A673 (cell line): ENCODE results near the gene ABHD17A. TPM values are rescaled to one million over a fixed set of nuclear protein-coding genes. Genes with fewer than 3 reads are reported as not detected.
"Not testable (repeated sequence)": the region's sequence is repeated elsewhere in the genome, so short reads cannot be mapped to it uniquely, and the experiment has no call there.

Source experiments
- BruUV-seq: library from RNA; stranded (reverse); fragments of 400-500 nt; replicated peaks from 2 replicates; lab custom pipeline; 2021; lab: Mats Ljungman, UMichigan
- CTCF ChIA-PET: fragments of 300-600 bp; sonication (Branson Sonifier 250); formaldehyde crosslinking; loops from one replicate; lab custom pipeline; 2022; ENCODE audit warnings: antibody characterized with exemption; lab: Charles Lee
- POLR2A ChIA-PET: fragments of 300-600 bp; sonication (Branson Sonifier 250); formaldehyde crosslinking; loops from one replicate; lab custom pipeline; 2022; ENCODE audit warnings: antibody characterized with exemption; ENCODE audit not compliant: low non-redundant PET; lab: Charles Lee
- DNase-seq: peaks from one replicate; pipeline ENCODE4 v3.0.0-alpha.2; 2015; ENCODE audit warnings: low spot score
- H3K27ac ChIP-seq: fragments of 200-600 bp; sonication (generic); 2 replicates; pipeline ENCODE4 v1.5.1; 2016; ENCODE audit warnings: mixed run types, low read depth, mild to moderate bottlenecking, mixed read lengths, antibody characterized with exemption, low read length; ENCODE audit not compliant: poor library complexity, severe bottlenecking
- H3K27me3 ChIP-seq: fragments of 200-600 bp; sonication (generic); replicated peaks from 2 replicates; pipeline ENCODE4 v1.6.1; 2017; ENCODE audit warnings: mixed run types, low read depth, mild to moderate bottlenecking, mixed read lengths, antibody characterized with exemption, low read length; ENCODE audit not compliant: insufficient read depth, poor library complexity
- H3K36me3 ChIP-seq: fragments of 200-600 bp; sonication (generic); 2 replicates; pipeline ENCODE4 v1.6.1; 2016; ENCODE audit warnings: mixed run types, mild to moderate bottlenecking, mixed read lengths, antibody characterized with exemption, low read length; ENCODE audit not compliant: insufficient read depth, poor library complexity, severe bottlenecking
- H3K4me1 ChIP-seq: fragments of 200-600 bp; sonication (generic); 2 replicates; pipeline ENCODE4 v1.6.1; 2017; ENCODE audit warnings: mixed run types, mild to moderate bottlenecking, mixed read lengths, antibody characterized with exemption, low read length; ENCODE audit not compliant: insufficient read depth, poor library complexity, severe bottlenecking
- H3K4me3 ChIP-seq: fragments of 200-600 bp; sonication (generic); 2 replicates; pipeline ENCODE4 v1.5.1; 2016; ENCODE audit warnings: low read depth, mixed run types, mild to moderate bottlenecking, mixed read lengths, low read length; ENCODE audit not compliant: poor library complexity, severe bottlenecking
- H3K9me3 ChIP-seq: fragments of 200-600 bp; sonication (generic); 2 replicates; pipeline ENCODE4 v1.6.1; 2016; ENCODE audit warnings: mixed run types, low read depth, mild to moderate bottlenecking, mixed read lengths, antibody characterized with exemption, low read length; ENCODE audit not compliant: poor library complexity, severe bottlenecking
- CTCF ChIP-seq: fragments of 300-800, 200-600 bp; sonication (generic); conservative IDR thresholded peaks from 2 replicates; pipeline ENCODE4 v1.5.1; 2017; ENCODE audit warnings: low read depth, mild to moderate bottlenecking, antibody characterized with exemption, low read length, moderate library complexity, mixed read lengths
- EZH2 ChIP-seq: fragments of 200-600 bp; sonication (generic); IDR thresholded peaks from 2 replicates; pipeline ENCODE4 v1.6.1; 2017; ENCODE audit warnings: borderline replicate concordance, low read depth, mild to moderate bottlenecking, mixed read lengths, antibody characterized with exemption, low read length; ENCODE audit not compliant: poor library complexity, severe bottlenecking
- intact Hi-C: fragments of 100-400 bp; cut with micrococcal nuclease; formaldehyde crosslinking; loops from one replicate; pipeline ENCODE4 v1.10.0; 2022; ENCODE audit not compliant: unreplicated experiment
- total RNA-seq: library from RNA; stranded (reverse); gene quantifications from 2 replicates; pipeline ENCODE4 v1.2.3, GENCODE V29; 2021

The ABHD17A gene
- total RNA-seq, 1 experiment from 2014 or later = 56.9 TPM

- ChIA-PET CTCF (no interaction called here), POLR2A (no interaction called here)
- peaks cover 2% of the 10 kb centered on the region for H3K4me1 ChIP-seq
- BruUV-seq = no TSS peak
- no peak for DNase-seq
- H3K4me3 ChIP-seq = no peak overlapping the region
- TF ChIP-seq EZH2 (no peak), CTCF (no peak)
- intact Hi-C loops = no loop called here
- no peaks in the 10 kb centered on the region for H3K27me3 ChIP-seq
- no peaks in the 10 kb centered on the region for H3K9me3 ChIP-seq
- H3K36me3 ChIP-seq = no peaks in the 10 kb centered on the region
- no peak overlapping the region for H3K27ac ChIP-seq
These were observed 3.1 kb upstream of the ABHD17A start for GRCh38 chr19:1888385-1888784.

- intact Hi-C loops, BruUV-seq, H3K9me3 ChIP-seq, H3K4me1 ChIP-seq, H3K27me3 ChIP-seq, H3K4me3 ChIP-seq, H3K27ac ChIP-seq, CTCF ChIA-PET, DNase-seq, H3K36me3 ChIP-seq, POLR2A ChIA-PET: not testable (repeated sequence)
These were observed 1.1 kb upstream of the ABHD17A start for GRCh38 chr19:1886360-1886759.

- no TSS peak for BruUV-seq
- intact Hi-C loops = no loop called here
- ChIA-PET CTCF (interaction anchor here (0.6 kb wide), 2 partner anchors 18 to 480 kb away, joined by 6 to 9 read pairs; no protein-coding TSS in a partner anchor), POLR2A (interaction anchor here (0.6 kb wide), 4 partner anchors 13 to 488 kb away, joined by 3 to 9 read pairs (median 4); no protein-coding TSS in a partner anchor)
- H3K4me1 ChIP-seq = peaks cover 7% of the 10 kb centered on the region
- no peaks in the 10 kb centered on the region for H3K36me3 ChIP-seq
- DNase-seq = no peak
- TF ChIP-seq EZH2 = no peak
- TF ChIP-seq CTCF = no peak
- H3K9me3 ChIP-seq = no peaks in the 10 kb centered on the region
- H3K4me3 ChIP-seq = peak overlapping the region; percentile 94
- no peaks in the 10 kb centered on the region for H3K27me3 ChIP-seq
- peak overlapping the region; percentile 64 for H3K27ac ChIP-seq
These were observed 469 bp downstream of the ABHD17A start for GRCh38 chr19:1884719-1885334.

- POLR2A ChIA-PET = interaction anchor here (0.6 kb wide), 1 partner anchor 488 kb away, joined by 3 read pairs; no protein-coding TSS in a partner anchor
- Histone ChIP-seq H3K4me3 (peak overlapping the region; percentile 94), H3K27me3 (no peaks in the 10 kb centered on the region), H3K36me3 (no peaks in the 10 kb centered on the region), H3K27ac (peak overlapping the region; percentile 64), H3K4me1 (peaks cover 7% of the 10 kb centered on the region), H3K9me3 (no peaks in the 10 kb centered on the region)
- CTCF ChIA-PET = interaction anchor here (0.6 kb wide), 1 partner anchor 44 kb away, joined by 9 read pairs; no protein-coding TSS in a partner anchor
- intact Hi-C loops = no loop called here
- no peak for DNase-seq
- TF ChIP-seq EZH2 = no peak
- no TSS peak for BruUV-seq
These were observed 991 bp downstream of the ABHD17A start for GRCh38 chr19:1884291-1884718.
